Keratinocyte (primary cell): ENCODE results near the gene C22orf39. TPM values are rescaled to one million over a fixed set of nuclear protein-coding genes. Genes with fewer than 3 reads are reported as not detected.

Source experiments
- DNase-seq: peaks from one replicate; pipeline ENCODE4 v3.0.0-alpha.2; 2011; ENCODE audit warnings: low read depth, missing footprints, low spot score
- FAIRE-seq: peaks from 2 replicates; lab custom pipeline; 2011; peaks lifted over from hg19 to GRCh38; lab: Jason Lieb, UNC
- H2AFZ ChIP-seq: 2 replicates; pipeline ENCODE4 v1.6.0; 2012; ENCODE audit warnings: low read length, control low read depth, inconsistent platforms; ENCODE audit not compliant: control insufficient read depth
- H3K27ac ChIP-seq: 2 replicates; pipeline ENCODE4 v1.5.1; 2011; ENCODE audit warnings: low read length; ENCODE audit not compliant: control insufficient read depth, insufficient read depth
- H3K27me3 ChIP-seq: 3 replicates; pipeline ENCODE4 v1.6.0; 2011; ENCODE audit warnings: low read length; ENCODE audit not compliant: control insufficient read depth, insufficient read depth; ENCODE audit errors: extremely low read depth
- H3K36me3 ChIP-seq, 2 experiments: 2 replicates in 1 of 2; 3 replicates in 1 of 2; pipeline ENCODE4 v1.5.1; 2011; ENCODE audit warnings: low read length in 2 of 2, mild to moderate bottlenecking in 1 of 2; ENCODE audit not compliant: control insufficient read depth in 2 of 2, insufficient read depth in 2 of 2; ENCODE audit errors: extremely low read depth in 1 of 2
- H3K4me1 ChIP-seq: 3 replicates; pipeline ENCODE4 v1.5.1; 2011; ENCODE audit warnings: low read length; ENCODE audit not compliant: control insufficient read depth, insufficient read depth; ENCODE audit errors: extremely low read depth
- H3K4me2 ChIP-seq: 3 replicates; pipeline ENCODE4 v1.6.0; 2011; ENCODE audit warnings: low read depth, low read length; ENCODE audit not compliant: control insufficient read depth, insufficient read depth; ENCODE audit errors: extremely low read depth
- H3K4me3 ChIP-seq, 3 experiments: fragments of 200-600 bp in 1 of 3; sonication (generic) in 1 of 3; 2 replicates in 2 of 3; 3 replicates in 1 of 3; pipeline ENCODE4 v1.5.1; 2011 to 2016; ENCODE audit warnings: low read length in 3 of 3, mild to moderate bottlenecking in 3 of 3, control low read depth in 2 of 3, inconsistent platforms in 1 of 3, low read depth in 1 of 3, mixed read lengths in 1 of 3, mixed run types in 1 of 3, moderate library complexity in 1 of 3; ENCODE audit not compliant: control insufficient read depth in 2 of 3, insufficient read depth in 2 of 3; ENCODE audit errors: extremely low read depth in 1 of 3
- H3K79me2 ChIP-seq: 2 replicates; pipeline ENCODE4 v1.6.0; 2012; ENCODE audit warnings: low read length; ENCODE audit not compliant: control insufficient read depth, insufficient read depth
- H3K9ac ChIP-seq: 3 replicates; pipeline ENCODE4 v1.6.0; 2011; ENCODE audit warnings: low read length; ENCODE audit not compliant: control insufficient read depth, insufficient read depth; ENCODE audit errors: extremely low read depth
- H3K9me1 ChIP-seq: 3 replicates; pipeline ENCODE4 v1.6.0; 2011; ENCODE audit warnings: low read length; ENCODE audit not compliant: control insufficient read depth, insufficient read depth; ENCODE audit errors: extremely low read depth
- H3K9me3 ChIP-seq: 2 replicates; pipeline ENCODE4 v1.5.1; 2012; ENCODE audit warnings: low read depth, low read length; ENCODE audit not compliant: control insufficient read depth
- H4K20me1 ChIP-seq: 3 replicates; pipeline ENCODE4 v1.6.0; 2011; ENCODE audit warnings: low read length; ENCODE audit not compliant: control insufficient read depth, insufficient read depth; ENCODE audit errors: extremely low read depth
- EZH2 ChIP-seq: IDR thresholded peaks from one replicate; pipeline ENCODE4 v1.6.1; 2012; ENCODE audit warnings: inconsistent platforms, mild to moderate bottlenecking, low read length, moderate library complexity
- dilution Hi-C: fragments of 300-500 bp; cut with MboI; formaldehyde crosslinking; loops from one replicate; pipeline ENCODE4 v1.7.0; 2020; ENCODE audit warnings: low sequenced_read_pairs; ENCODE audit not compliant: extremely low pct_ligation_motif_present
- polyA plus RNA-seq, 5 experiments: library from polyadenylated mRNA; depleted of rRNA in 3 of 5; stranded (reverse) in 3 of 5; stranded (forward) in 1 of 5; unstranded in 1 of 5; fragments of >200 nt; gene quantifications; 1 replicate in 1 of 5; 2 replicates in 3 of 5; 3 replicates in 1 of 5; pipeline versions ENCODE4 v1.2.1 to v1.2.3, GENCODE V29; 2011 to 2012; ENCODE audit warnings: missing spikeins in 2 of 5, low read depth in 1 of 5, low replicate concordance in 1 of 5
- TF ChIP-seq, protein P1 (sequence below), 3 experiments: IDR thresholded peaks in 1 of 3; conservative IDR thresholded peaks in 1 of 3; optimal IDR thresholded peaks in 1 of 3; 2 replicates in 2 of 3; 3 replicates in 1 of 3; pipeline versions ENCODE3 to v1.5.1; 2011; ENCODE audit warnings: low read length in 3 of 3, mild to moderate bottlenecking in 3 of 3, moderate library complexity in 2 of 3, control low read depth in 1 of 3, inconsistent platforms in 1 of 3; ENCODE audit not compliant: insufficient read depth in 2 of 3; ENCODE audit errors: extremely low read depth in 1 of 3

The C22orf39 gene
- polyA plus RNA-seq, 1 donor (not counting 4 experiments of a cell fraction or from before 2014, with no cell fraction given), result 13.8 TPM

DNA sequence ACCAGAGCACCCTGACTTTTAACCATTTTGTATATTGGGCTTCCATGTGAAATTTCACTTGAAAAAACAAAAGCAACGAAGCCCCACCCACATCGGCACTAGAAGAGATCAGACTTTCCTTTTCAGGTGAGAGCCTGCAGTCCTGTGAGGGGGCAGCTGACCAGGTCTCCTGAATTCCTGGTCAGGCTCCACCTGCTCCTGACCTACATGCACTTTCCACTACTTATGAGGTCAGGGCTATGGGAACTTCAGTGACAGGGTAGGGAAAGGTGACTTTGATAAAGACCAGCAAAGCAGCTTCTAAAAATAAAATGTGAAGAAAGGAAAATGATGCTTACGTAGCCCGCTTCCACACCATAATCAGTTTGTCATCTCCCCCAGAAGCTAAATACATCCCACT is 40.7 kb downstream of the C22orf39 start:
- no peak overlapping the region for H3K27ac ChIP-seq
- peaks cover 5% of the 10 kb centered on the region for H4K20me1 ChIP-seq
- DNase-seq (no peak), FAIRE-seq (no peak)
- TF ChIP-seq, protein P1, sequence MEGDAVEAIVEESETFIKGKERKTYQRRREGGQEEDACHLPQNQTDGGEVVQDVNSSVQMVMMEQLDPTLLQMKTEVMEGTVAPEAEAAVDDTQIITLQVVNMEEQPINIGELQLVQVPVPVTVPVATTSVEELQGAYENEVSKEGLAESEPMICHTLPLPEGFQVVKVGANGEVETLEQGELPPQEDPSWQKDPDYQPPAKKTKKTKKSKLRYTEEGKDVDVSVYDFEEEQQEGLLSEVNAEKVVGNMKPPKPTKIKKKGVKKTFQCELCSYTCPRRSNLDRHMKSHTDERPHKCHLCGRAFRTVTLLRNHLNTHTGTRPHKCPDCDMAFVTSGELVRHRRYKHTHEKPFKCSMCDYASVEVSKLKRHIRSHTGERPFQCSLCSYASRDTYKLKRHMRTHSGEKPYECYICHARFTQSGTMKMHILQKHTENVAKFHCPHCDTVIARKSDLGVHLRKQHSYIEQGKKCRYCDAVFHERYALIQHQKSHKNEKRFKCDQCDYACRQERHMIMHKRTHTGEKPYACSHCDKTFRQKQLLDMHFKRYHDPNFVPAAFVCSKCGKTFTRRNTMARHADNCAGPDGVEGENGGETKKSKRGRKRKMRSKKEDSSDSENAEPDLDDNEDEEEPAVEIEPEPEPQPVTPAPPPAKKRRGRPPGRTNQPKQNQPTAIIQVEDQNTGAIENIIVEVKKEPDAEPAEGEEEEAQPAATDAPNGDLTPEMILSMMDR (optimal IDR thresholded peaks at IDR 0.05 in 1 of 3, IDR thresholded peaks at IDR 0.05 in 1 of 3, conservative IDR thresholded peaks at IDR 0.05 in 1 of 3; ENCODE audit: extremely low read depth in 1 of 3, insufficient read depth in 2 of 3, low read length in 3 of 3), result no peak
- no peak for TF ChIP-seq EZH2
- H3K9ac ChIP-seq, result no peak overlapping the region
- H3K79me2 ChIP-seq, result peaks cover 11% of the 10 kb centered on the region
- no peaks in the 10 kb centered on the region for H3K9me3 ChIP-seq
- no peaks in the 10 kb centered on the region for H3K27me3 ChIP-seq
- H2AFZ ChIP-seq, result no peak overlapping the region
- no peak overlapping the region for H3K4me3 ChIP-seq
- no peaks in the 10 kb centered on the region for H3K4me1 ChIP-seq
- peaks cover 32 to 33% of the 10 kb centered on the region in 2 experiments for H3K36me3 ChIP-seq
- no peaks in the 10 kb centered on the region for H3K9me1 ChIP-seq
- H3K4me2 ChIP-seq, result no peak overlapping the region
- dilution Hi-C loops, result no loop called here

DNA sequence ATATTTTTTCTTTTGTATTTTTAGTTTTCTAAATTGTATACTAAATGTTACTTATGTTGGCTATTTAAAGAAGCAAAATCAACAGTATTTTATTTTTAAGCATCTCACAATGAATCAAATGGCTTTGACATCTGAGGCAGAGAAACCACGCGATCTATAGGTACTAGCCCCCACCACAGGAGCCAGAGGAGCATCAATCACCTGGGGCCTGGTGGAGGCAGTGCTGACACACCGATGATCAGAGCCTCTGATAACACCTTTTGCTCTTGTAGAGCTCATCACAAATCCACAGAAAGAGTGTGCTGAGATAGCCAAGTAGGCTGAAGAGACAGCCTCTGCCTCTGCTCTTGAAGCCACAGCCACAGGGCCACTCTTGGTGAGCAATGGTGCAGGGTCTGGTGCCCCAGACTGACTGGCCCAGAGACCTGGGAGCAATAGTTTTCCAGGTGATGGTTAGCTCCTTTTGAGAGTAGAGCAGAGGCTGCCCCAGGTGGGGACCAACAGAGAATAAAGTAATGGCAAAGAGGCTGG is 41.2 kb downstream of the C22orf39 start:
- peaks cover 6% of the 10 kb centered on the region for H3K79me2 ChIP-seq

More for the DNA sequence above, 41.2 kb downstream of the C22orf39 start:
- FAIRE-seq (no peak), DNase-seq (no peak)
- H3K9me3 ChIP-seq, result no peaks in the 10 kb centered on the region
- no peak overlapping the region for H3K27ac ChIP-seq
- no peaks in the 10 kb centered on the region for H3K4me1 ChIP-seq
- H3K27me3 ChIP-seq, result no peaks in the 10 kb centered on the region
- H3K4me2 ChIP-seq, result no peak overlapping the region
- dilution Hi-C loops, result no loop called here
- peaks cover 2% of the 10 kb centered on the region for H4K20me1 ChIP-seq
- H3K9me1 ChIP-seq, result no peaks in the 10 kb centered on the region
- no peak overlapping the region for H3K9ac ChIP-seq
- H3K4me3 ChIP-seq, result no peak overlapping the region
- no peak overlapping the region for H2AFZ ChIP-seq
- H3K36me3 ChIP-seq, result peaks cover 32 to 37% of the 10 kb centered on the region in 2 experiments
- TF ChIP-seq, protein P1 (optimal IDR thresholded peaks at IDR 0.05 in 1 of 3, IDR thresholded peaks at IDR 0.05 in 1 of 3, conservative IDR thresholded peaks at IDR 0.05 in 1 of 3; ENCODE audit: extremely low read depth in 1 of 3, insufficient read depth in 2 of 3, low read length in 3 of 3), result no peak
- TF ChIP-seq EZH2, result no peak
